Liver (tissue), 9 donors: Measurements from ENCODE around the gene IRF2. TPM values are rescaled to one million over a fixed set of nuclear protein-coding genes. Genes with fewer than 3 reads are reported as not detected.

Experiments
- DNase-seq: peaks from one replicate; pipeline ENCODE4 v3.0.0-alpha.2; 2017; ENCODE audit warnings: low spot score
- H3K27ac ChIP-seq, 2 donors: one replicate each; pipeline ENCODE4 v1.7.0; 2013; ENCODE audit warnings: inconsistent platforms in 2 of 2, low read length in 2 of 2, control low read depth in 1 of 2, low read depth in 1 of 2, mild to moderate bottlenecking in 1 of 2
- H3K27me3 ChIP-seq, 4 donors: one replicate each; pipeline versions ENCODE4 v1.6.1 to v1.7.0; 2013; ENCODE audit warnings: low read length in 3 of 4, inconsistent platforms in 1 of 4, mild to moderate bottlenecking in 1 of 4, moderate library complexity in 1 of 4; ENCODE audit not compliant: control insufficient read depth in 4 of 4, insufficient read depth in 4 of 4
- H3K36me3 ChIP-seq, 4 donors: one replicate each; pipeline versions ENCODE4 v1.6.1 to v1.7.0; 2013; ENCODE audit warnings: low read length in 3 of 4, mild to moderate bottlenecking in 3 of 4, low read depth in 1 of 4, moderate library complexity in 1 of 4; ENCODE audit not compliant: control insufficient read depth in 4 of 4, insufficient read depth in 3 of 4
- H3K4me1 ChIP-seq, 4 donors: one replicate each; pipeline versions ENCODE4 v1.6.1 to v1.7.0; 2013; ENCODE audit warnings: low read length in 3 of 4, mild to moderate bottlenecking in 3 of 4, moderate library complexity in 1 of 4; ENCODE audit not compliant: control insufficient read depth in 4 of 4, insufficient read depth in 4 of 4
- H3K4me3 ChIP-seq, 3 donors: one replicate each; pipeline versions ENCODE4 v1.6.1 to v1.7.0; 2013; ENCODE audit warnings: low read length in 3 of 3, control low read depth in 1 of 3, low read depth in 1 of 3, mild to moderate bottlenecking in 1 of 3
- H3K9ac ChIP-seq, 2 donors: one replicate each; pipeline ENCODE4 v1.7.0; 2013; ENCODE audit warnings: low read length in 2 of 2, mild to moderate bottlenecking in 2 of 2, moderate library complexity in 2 of 2, control low read depth in 1 of 2, low read depth in 1 of 2
- H3K9me3 ChIP-seq, 4 donors: one replicate each; pipeline versions ENCODE4 v1.6.1 to v1.7.0; 2013; ENCODE audit warnings: low read length in 3 of 4; ENCODE audit not compliant: control insufficient read depth in 4 of 4
- EGR1 ChIP-seq, 2 donors: IDR thresholded peaks; 2 replicates each; pipeline ENCODE4 v1.6.1; 2016 to 2018; ENCODE audit warnings: antibody characterized with exemption in 2 of 2, low read depth in 2 of 2
- FOXA1 ChIP-seq: IDR thresholded peaks from 2 replicates; pipeline ENCODE4 v1.6.1; 2016; ENCODE audit warnings: antibody characterized with exemption
- FOXA2 ChIP-seq: IDR thresholded peaks from 2 replicates; pipeline ENCODE4 v1.6.1; 2016; ENCODE audit warnings: antibody characterized with exemption
- GABPA ChIP-seq, 2 donors: IDR thresholded peaks in 1 of 2; conservative IDR thresholded peaks in 1 of 2; 2 replicates each; pipeline ENCODE4 v1.6.1; 2016; ENCODE audit warnings: antibody characterized with exemption in 2 of 2, mild to moderate bottlenecking in 1 of 2, moderate library complexity in 1 of 2
- HNF4A ChIP-seq, 2 donors: conservative IDR thresholded peaks; 2 replicates each; pipeline ENCODE4 v1.6.1; 2016; ENCODE audit warnings: antibody characterized with exemption in 2 of 2, mild to moderate bottlenecking in 2 of 2
- HNF4G ChIP-seq: IDR thresholded peaks from 2 replicates; pipeline ENCODE4 v1.6.1; 2016; ENCODE audit warnings: antibody characterized with exemption
- JUND ChIP-seq, 2 donors: IDR thresholded peaks; 2 replicates each; pipeline ENCODE4 v1.6.1; 2016; ENCODE audit warnings: antibody characterized with exemption in 2 of 2
- NR2F2 ChIP-seq: IDR thresholded peaks from 2 replicates; pipeline ENCODE4 v1.6.1; 2016; ENCODE audit warnings: antibody characterized with exemption
- RAD21 ChIP-seq, 2 donors: IDR thresholded peaks; 2 replicates each; pipeline ENCODE4 v1.6.1; 2016; ENCODE audit warnings: antibody characterized with exemption in 2 of 2, mild to moderate bottlenecking in 2 of 2
- RXRA ChIP-seq, 2 donors: IDR thresholded peaks; 2 replicates each; pipeline ENCODE4 v1.6.1; 2017 to 2018; ENCODE audit warnings: antibody characterized with exemption in 2 of 2, mild to moderate bottlenecking in 1 of 2
- SP1 ChIP-seq: IDR thresholded peaks from 2 replicates; pipeline ENCODE4 v1.6.1; 2018; ENCODE audit warnings: antibody characterized with exemption, mild to moderate bottlenecking
- TAF1 ChIP-seq: conservative IDR thresholded peaks from 2 replicates; pipeline ENCODE4 v1.6.1; 2016; ENCODE audit warnings: antibody characterized with exemption, mild to moderate bottlenecking
- YY1 ChIP-seq: IDR thresholded peaks from 2 replicates; pipeline ENCODE4 v1.6.1; 2016; ENCODE audit warnings: antibody characterized with exemption, mild to moderate bottlenecking
- WGBS: extraction: QIAGEN DNeasy Blood & Tissue Kit; methylation state at CpG from one replicate; pipeline ENCODE4 v1.1.7; 2013; 5-methylcytosine and 5-hydroxymethylcytosine counted together
- polyA plus RNA-seq, 2 donors: library from polyadenylated mRNA; stranded (reverse) in 1 of 2; unstranded in 1 of 2; fragments of 200-250 nt in 1 of 2; fragments of >200 nt in 1 of 2; fragmentation: Nextera tagmentation in 1 of 2; extraction: Ambion mirVana in 1 of 2; gene quantifications; one replicate each; pipeline versions ENCODE4 v1.2.1 to v1.2.3, GENCODE V29; 2013 to 2015
- total RNA-seq, 2 donors: library from RNA; depleted of rRNA; stranded (reverse); fragments of >200 nt; gene quantifications; one replicate each; pipeline ENCODE4 v1.2.3, GENCODE V29; 2014
- TF ChIP-seq, protein P1 (sequence below): IDR thresholded peaks from 2 replicates; pipeline ENCODE4 v1.6.1; 2016; ENCODE audit warnings: antibody characterized with exemption, mild to moderate bottlenecking
- TF ChIP-seq, protein P2 (sequence below): IDR thresholded peaks from 2 replicates; pipeline ENCODE4 v1.6.1; 2016; ENCODE audit warnings: antibody characterized with exemption
- TF ChIP-seq, protein P3 (sequence below): fragments of 150-350 bp; IDR thresholded peaks from 2 replicates; pipeline ENCODE4 v1.5.1; 2017; ENCODE audit warnings: improper control_type of control experiment, low read depth, low read length; ENCODE audit not compliant: missing input control
- TF ChIP-seq, protein P4 (sequence below): IDR thresholded peaks from 2 replicates; pipeline ENCODE4 v1.6.1; 2016; ENCODE audit warnings: antibody characterized with exemption
- TF ChIP-seq, protein P5 (sequence below): IDR thresholded peaks from 2 replicates; pipeline ENCODE4 v1.6.1; 2016; ENCODE audit warnings: antibody characterized with exemption
- donor health status: healthy.
- donor health status: healthy.
- donor health status: healthy.
- donor health status: healthy.
- donor health status: healthy.

Gene IRF2
- total RNA-seq (10 to 100 TPM; 24.4 to 25.5 TPM), polyA plus RNA-seq (10 to 100 TPM; 12.9 to 20.1 TPM)

DNA sequence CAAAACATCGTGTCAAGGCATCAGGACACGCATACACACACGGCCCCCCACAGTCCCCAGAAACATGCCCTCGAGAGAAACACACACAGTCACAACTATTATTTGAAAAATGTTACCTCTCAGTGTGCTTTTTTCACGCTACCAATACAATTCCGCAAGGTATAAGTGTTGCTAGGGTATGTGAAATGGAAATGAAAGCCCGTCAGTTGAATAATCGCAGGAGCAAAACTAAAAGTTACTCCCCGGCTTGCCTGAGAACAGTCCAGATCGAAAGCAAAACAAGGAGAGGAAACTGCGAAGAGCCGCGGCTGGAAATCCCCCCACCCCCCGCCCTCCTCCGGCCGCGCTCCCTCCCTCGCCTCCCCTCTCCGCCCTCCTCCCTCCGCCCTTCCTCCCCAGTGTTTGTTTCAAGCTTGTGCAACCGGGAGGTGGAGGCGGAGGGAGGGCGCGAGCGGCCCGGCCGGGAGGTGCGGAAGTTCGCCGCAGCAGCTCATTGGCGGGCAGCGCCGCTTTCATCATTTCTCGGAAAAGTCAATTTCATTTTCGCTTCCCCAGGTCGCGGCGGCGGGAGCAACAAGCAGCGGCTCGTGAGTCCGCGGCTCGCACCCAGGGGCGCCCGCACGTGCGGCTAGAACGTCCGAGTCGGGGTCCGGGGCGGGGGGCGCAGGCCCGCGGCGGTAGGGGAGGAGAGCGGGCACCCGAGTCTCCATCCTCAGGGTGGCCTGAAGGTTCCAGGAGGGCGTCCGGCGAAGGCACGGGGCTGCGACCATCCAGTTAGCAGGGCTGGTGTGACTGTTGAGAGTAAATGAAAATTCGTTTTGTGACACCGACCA lies at the start of gene IRF2:
TSS of gene IRF2 (minus strand) at position 288 of the 833 bp plus-strand sequence. CDS start 45,486 bp downstream, outside the sequence.
- peaks cover 10 to 68% (median 52%) of the 10 kb centered on the region in 4 donors for H3K4me1 ChIP-seq
- TF ChIP-seq FOXA2, result peak; percentile 51
- TF ChIP-seq, protein P1, sequence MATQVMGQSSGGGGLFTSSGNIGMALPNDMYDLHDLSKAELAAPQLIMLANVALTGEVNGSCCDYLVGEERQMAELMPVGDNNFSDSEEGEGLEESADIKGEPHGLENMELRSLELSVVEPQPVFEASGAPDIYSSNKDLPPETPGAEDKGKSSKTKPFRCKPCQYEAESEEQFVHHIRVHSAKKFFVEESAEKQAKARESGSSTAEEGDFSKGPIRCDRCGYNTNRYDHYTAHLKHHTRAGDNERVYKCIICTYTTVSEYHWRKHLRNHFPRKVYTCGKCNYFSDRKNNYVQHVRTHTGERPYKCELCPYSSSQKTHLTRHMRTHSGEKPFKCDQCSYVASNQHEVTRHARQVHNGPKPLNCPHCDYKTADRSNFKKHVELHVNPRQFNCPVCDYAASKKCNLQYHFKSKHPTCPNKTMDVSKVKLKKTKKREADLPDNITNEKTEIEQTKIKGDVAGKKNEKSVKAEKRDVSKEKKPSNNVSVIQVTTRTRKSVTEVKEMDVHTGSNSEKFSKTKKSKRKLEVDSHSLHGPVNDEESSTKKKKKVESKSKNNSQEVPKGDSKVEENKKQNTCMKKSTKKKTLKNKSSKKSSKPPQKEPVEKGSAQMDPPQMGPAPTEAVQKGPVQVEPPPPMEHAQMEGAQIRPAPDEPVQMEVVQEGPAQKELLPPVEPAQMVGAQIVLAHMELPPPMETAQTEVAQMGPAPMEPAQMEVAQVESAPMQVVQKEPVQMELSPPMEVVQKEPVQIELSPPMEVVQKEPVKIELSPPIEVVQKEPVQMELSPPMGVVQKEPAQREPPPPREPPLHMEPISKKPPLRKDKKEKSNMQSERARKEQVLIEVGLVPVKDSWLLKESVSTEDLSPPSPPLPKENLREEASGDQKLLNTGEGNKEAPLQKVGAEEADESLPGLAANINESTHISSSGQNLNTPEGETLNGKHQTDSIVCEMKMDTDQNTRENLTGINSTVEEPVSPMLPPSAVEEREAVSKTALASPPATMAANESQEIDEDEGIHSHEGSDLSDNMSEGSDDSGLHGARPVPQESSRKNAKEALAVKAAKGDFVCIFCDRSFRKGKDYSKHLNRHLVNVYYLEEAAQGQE, result peak; percentile 63
- TF ChIP-seq, protein P2, sequence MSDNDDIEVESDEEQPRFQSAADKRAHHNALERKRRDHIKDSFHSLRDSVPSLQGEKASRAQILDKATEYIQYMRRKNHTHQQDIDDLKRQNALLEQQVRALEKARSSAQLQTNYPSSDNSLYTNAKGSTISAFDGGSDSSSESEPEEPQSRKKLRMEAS, result peak; percentile 18
- peak in 1 of 2 donors; percentile 47 for TF ChIP-seq JUND (IDR thresholded peaks at IDR 0.05)
- no peak for TF ChIP-seq HNF4G
- peak in 1 of 2 donors; percentile 76 for TF ChIP-seq EGR1 (IDR thresholded peaks at IDR 0.05; ENCODE audit: low read depth in 2 of 2)
- TF ChIP-seq SP1, result peak; percentile 89
- no peak for TF ChIP-seq NR2F2
- TF ChIP-seq, protein P3, sequence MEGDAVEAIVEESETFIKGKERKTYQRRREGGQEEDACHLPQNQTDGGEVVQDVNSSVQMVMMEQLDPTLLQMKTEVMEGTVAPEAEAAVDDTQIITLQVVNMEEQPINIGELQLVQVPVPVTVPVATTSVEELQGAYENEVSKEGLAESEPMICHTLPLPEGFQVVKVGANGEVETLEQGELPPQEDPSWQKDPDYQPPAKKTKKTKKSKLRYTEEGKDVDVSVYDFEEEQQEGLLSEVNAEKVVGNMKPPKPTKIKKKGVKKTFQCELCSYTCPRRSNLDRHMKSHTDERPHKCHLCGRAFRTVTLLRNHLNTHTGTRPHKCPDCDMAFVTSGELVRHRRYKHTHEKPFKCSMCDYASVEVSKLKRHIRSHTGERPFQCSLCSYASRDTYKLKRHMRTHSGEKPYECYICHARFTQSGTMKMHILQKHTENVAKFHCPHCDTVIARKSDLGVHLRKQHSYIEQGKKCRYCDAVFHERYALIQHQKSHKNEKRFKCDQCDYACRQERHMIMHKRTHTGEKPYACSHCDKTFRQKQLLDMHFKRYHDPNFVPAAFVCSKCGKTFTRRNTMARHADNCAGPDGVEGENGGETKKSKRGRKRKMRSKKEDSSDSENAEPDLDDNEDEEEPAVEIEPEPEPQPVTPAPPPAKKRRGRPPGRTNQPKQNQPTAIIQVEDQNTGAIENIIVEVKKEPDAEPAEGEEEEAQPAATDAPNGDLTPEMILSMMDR, result no peak
- peak; percentile 72 for TF ChIP-seq FOXA1
- peak in 1 of 2 donors; percentile 69 for TF ChIP-seq GABPA (IDR thresholded peaks at IDR 0.05 in 1 of 2, conservative IDR thresholded peaks at IDR 0.05 in 1 of 2)
- TF ChIP-seq RAD21 (IDR thresholded peaks at IDR 0.05), result peak; percentile 48 to 62
- TF ChIP-seq, protein P4, sequence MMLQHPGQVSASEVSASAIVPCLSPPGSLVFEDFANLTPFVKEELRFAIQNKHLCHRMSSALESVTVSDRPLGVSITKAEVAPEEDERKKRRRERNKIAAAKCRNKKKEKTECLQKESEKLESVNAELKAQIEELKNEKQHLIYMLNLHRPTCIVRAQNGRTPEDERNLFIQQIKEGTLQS, result peak; percentile 85
- peak; percentile 68 to 71 for TF ChIP-seq RXRA (IDR thresholded peaks at IDR 0.05)
- TF ChIP-seq YY1, result peak; percentile 55
- TF ChIP-seq, protein P5, sequence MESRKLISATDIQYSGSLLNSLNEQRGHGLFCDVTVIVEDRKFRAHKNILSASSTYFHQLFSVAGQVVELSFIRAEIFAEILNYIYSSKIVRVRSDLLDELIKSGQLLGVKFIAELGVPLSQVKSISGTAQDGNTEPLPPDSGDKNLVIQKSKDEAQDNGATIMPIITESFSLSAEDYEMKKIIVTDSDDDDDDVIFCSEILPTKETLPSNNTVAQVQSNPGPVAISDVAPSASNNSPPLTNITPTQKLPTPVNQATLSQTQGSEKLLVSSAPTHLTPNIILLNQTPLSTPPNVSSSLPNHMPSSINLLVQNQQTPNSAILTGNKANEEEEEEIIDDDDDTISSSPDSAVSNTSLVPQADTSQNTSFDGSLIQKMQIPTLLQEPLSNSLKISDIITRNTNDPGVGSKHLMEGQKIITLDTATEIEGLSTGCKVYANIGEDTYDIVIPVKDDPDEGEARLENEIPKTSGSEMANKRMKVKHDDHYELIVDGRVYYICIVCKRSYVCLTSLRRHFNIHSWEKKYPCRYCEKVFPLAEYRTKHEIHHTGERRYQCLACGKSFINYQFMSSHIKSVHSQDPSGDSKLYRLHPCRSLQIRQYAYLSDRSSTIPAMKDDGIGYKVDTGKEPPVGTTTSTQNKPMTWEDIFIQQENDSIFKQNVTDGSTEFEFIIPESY, result no peak
- TF ChIP-seq TAF1, result peak; percentile 59
- TF ChIP-seq HNF4A (conservative IDR thresholded peaks at IDR 0.05), result peak; percentile 52 to 70

More for the DNA sequence above, at the start of gene IRF2:
- Histone ChIP-seq H3K27me3 (no peaks in the 10 kb centered on the region), H3K9ac (peak within 1 kb of the TSS; percentile 97 to 98), H3K36me3 (no peaks in the 10 kb centered on the region), H3K4me3 (peak within 1 kb of the TSS; percentile 92 to 100 (median 96)), H3K9me3 (no peaks in the 10 kb centered on the region), H3K27ac (peak within 1 kb of the TSS; percentile 98 to 100)
- DNase-seq, result peak; percentile 93
- WGBS, result under 1% methylated on average over 66 of the region's 66 CpGs
